SK-N-SH (cell line): ENCODE results near the gene MLF2. TPM values are rescaled to one million over a fixed set of nuclear protein-coding genes. Genes with fewer than 3 reads are reported as not detected.
"Not testable (repeated sequence)": the region's sequence is repeated elsewhere in the genome, so short reads cannot be mapped to it uniquely, and the experiment has no call there.

Experiments
- CTCF ChIA-PET: fragments of 300-600, 350-600 bp; formaldehyde crosslinking; extraction: SDS; loops from one replicate; lab custom pipeline; 2021; lab: Yijun Ruan, JAX
- POLR2A ChIA-PET: fragments of 350-600 bp; sonication (Branson Sonifier 250); formaldehyde crosslinking; extraction: SDS; loops from one replicate; lab custom pipeline; 2020; ENCODE audit warnings: antibody characterized with exemption, inconsistent platforms; lab: Yijun Ruan, JAX
- DNase-seq: peaks from one replicate; pipeline ENCODE4 v3.0.0; 2012
- H2AFZ ChIP-seq: fragments of 200-600 bp; sonication (generic); 2 replicates; pipeline ENCODE4 v1.8.1; 2016; ENCODE audit warnings: antibody characterized with exemption, mild to moderate bottlenecking, low read depth
- H3F3A ChIP-seq: fragments of 200-600 bp; sonication (generic); replicated peaks from 2 replicates; pipeline ENCODE3; 2016; ENCODE audit warnings: antibody characterized with exemption, mild to moderate bottlenecking; ENCODE audit not compliant: insufficient read depth
- H3K27ac ChIP-seq, 2 experiments: fragments of 200-500 bp in 1 of 2; fragments of 200-600 bp in 1 of 2; sonication (Bioruptor generic) in 1 of 2; sonication (generic), shearing (Covaris generic) in 1 of 2; 2 replicates each; pipeline versions ENCODE4 v1.5.1 to v1.6.1; 2014 to 2016; ENCODE audit warnings: low read depth in 2 of 2, inconsistent platforms in 1 of 2, low read length in 1 of 2, mild to moderate bottlenecking in 1 of 2, mixed read lengths in 1 of 2
- H3K27me3 ChIP-seq: fragments of 200-600 bp; sonication (generic), shearing (Covaris generic); 2 replicates; pipeline ENCODE4 v1.6.1; 2016; ENCODE audit warnings: mixed run types; ENCODE audit not compliant: insufficient read depth
- H3K36me3 ChIP-seq, 2 experiments: fragments of 200-500 bp in 1 of 2; fragments of 200-600 bp in 1 of 2; sonication (Bioruptor generic) in 1 of 2; sonication (generic) in 1 of 2; replicated peaks in 1 of 2; 2 replicates each; pipeline versions ENCODE3 to v1.5.1; 2014 to 2016; ENCODE audit warnings: low read length in 1 of 2, mild to moderate bottlenecking in 1 of 2; ENCODE audit not compliant: insufficient read depth in 2 of 2, control insufficient read depth in 1 of 2
- H3K4me1 ChIP-seq, 2 experiments: fragments of 200-500 bp in 1 of 2; fragments of 200-600 bp in 1 of 2; sonication (Bioruptor generic) in 1 of 2; sonication (generic), shearing (Covaris generic) in 1 of 2; 2 replicates each; pipeline versions ENCODE4 v1.5.1 to v1.6.1; 2014 to 2016; ENCODE audit warnings: low read depth in 1 of 2, low read length in 1 of 2, mixed run types in 1 of 2; ENCODE audit not compliant: insufficient read depth in 2 of 2, control insufficient read depth in 1 of 2
- H3K4me2 ChIP-seq: fragments of 200-600 bp; sonication (generic), shearing (Covaris generic); 2 replicates; pipeline ENCODE4 v1.6.1; 2017; ENCODE audit warnings: mixed run types
- H3K4me3 ChIP-seq, 2 experiments: fragments of 200-500 bp in 1 of 2; fragments of 200-600 bp in 1 of 2; sonication (Bioruptor generic) in 1 of 2; sonication (generic), shearing (Covaris generic) in 1 of 2; 2 replicates each; pipeline versions ENCODE4 v1.5.1 to v1.8.1; 2014 to 2016; ENCODE audit warnings: low read depth in 2 of 2, inconsistent platforms in 1 of 2, low read length in 1 of 2, mild to moderate bottlenecking in 1 of 2, mixed read lengths in 1 of 2, moderate library complexity in 1 of 2
- H3K79me2 ChIP-seq: fragments of 200-600 bp; sonication (generic); 2 replicates; pipeline ENCODE4 v1.8.1; 2017; ENCODE audit warnings: mild to moderate bottlenecking; ENCODE audit not compliant: insufficient read depth
- H3K9ac ChIP-seq: fragments of 200-600 bp; sonication (generic); 2 replicates; pipeline ENCODE4 v1.6.1; 2017; ENCODE audit warnings: mixed run types
- H3K9me2 ChIP-seq: fragments of 200-600 bp; sonication (generic); 2 replicates; pipeline ENCODE4 v1.6.1; 2017; ENCODE audit warnings: mixed run types
- H3K9me3 ChIP-seq: fragments of 200-600 bp; sonication (generic); 2 replicates; pipeline ENCODE4 v1.6.1; 2017; ENCODE audit warnings: mixed run types, mild to moderate bottlenecking, moderate library complexity
- H4K20me1 ChIP-seq: fragments of 200-600 bp; sonication (generic); 2 replicates; pipeline ENCODE4 v1.6.1; 2017; ENCODE audit warnings: mild to moderate bottlenecking, mixed run types; ENCODE audit not compliant: insufficient read depth
- ELF1 ChIP-seq: IDR thresholded peaks from 2 replicates; pipeline ENCODE4 v1.4.0; 2012
- FOSL2 ChIP-seq: IDR thresholded peaks from 2 replicates; pipeline ENCODE4 v1.4.0; 2012; ENCODE audit warnings: low read depth, mild to moderate bottlenecking, moderate library complexity, borderline replicate concordance
- FOXJ3 ChIP-seq: sonication (generic); formaldehyde crosslinking; IDR thresholded peaks from 2 replicates; pipeline ENCODE4 v1.5.1; 2020; ENCODE audit warnings: mild to moderate bottlenecking, missing genetic modification reagents
- FOXM1 ChIP-seq: IDR thresholded peaks from 2 replicates; pipeline ENCODE4 v1.4.0; 2012; ENCODE audit warnings: low read depth, mild to moderate bottlenecking
- GABPA ChIP-seq: IDR thresholded peaks from 2 replicates; pipeline ENCODE4 v1.4.0; 2012; ENCODE audit warnings: low read depth, mild to moderate bottlenecking
- GATA2 ChIP-seq: sonication (generic); formaldehyde crosslinking; IDR thresholded peaks from 2 replicates; pipeline ENCODE4 v1.5.0; 2020; ENCODE audit warnings: mild to moderate bottlenecking, missing genetic modification reagents
- JUND ChIP-seq: IDR thresholded peaks from 2 replicates; pipeline ENCODE4 v1.4.0; 2012
- MEF2A ChIP-seq: IDR thresholded peaks from 2 replicates; pipeline ENCODE4 v1.4.0; 2012; ENCODE audit warnings: low read depth, borderline replicate concordance
- NFIC ChIP-seq: IDR thresholded peaks from 2 replicates; pipeline ENCODE4 v1.4.0; 2012; ENCODE audit warnings: borderline replicate concordance
- RAD21 ChIP-seq: IDR thresholded peaks from 2 replicates; pipeline ENCODE4 v1.6.1; 2012; ENCODE audit warnings: mild to moderate bottlenecking, low read length
- SIN3A ChIP-seq: IDR thresholded peaks from 2 replicates; pipeline ENCODE4 v1.6.1; 2012; ENCODE audit warnings: low read depth, mild to moderate bottlenecking, low read length, moderate library complexity, borderline replicate concordance
- TCF12 ChIP-seq: IDR thresholded peaks from 2 replicates; pipeline ENCODE4 v1.4.0; 2012
- TEAD4 ChIP-seq: IDR thresholded peaks from 2 replicates; pipeline ENCODE4 v1.4.0; 2012; ENCODE audit warnings: mild to moderate bottlenecking, borderline replicate concordance; ENCODE audit not compliant: insufficient read depth
- YY1 ChIP-seq: IDR thresholded peaks from 2 replicates; pipeline ENCODE4 v1.4.0; 2012; ENCODE audit warnings: low read depth, mild to moderate bottlenecking
- WGBS: methylation state at CpG from one replicate; pipeline ENCODE4 v1.1.6; 2017; ENCODE audit warnings: low lambda C conversion rate; 5-methylcytosine and 5-hydroxymethylcytosine counted together
- polyA plus RNA-seq, 3 experiments: library from polyadenylated mRNA; depleted of rRNA; stranded (reverse); fragments of >200 nt; gene quantifications; 2 replicates each; pipeline ENCODE4 v1.2.3, GENCODE V29; 2012
- TF ChIP-seq, protein P1 (sequence below): IDR thresholded peaks from 2 replicates; pipeline ENCODE4; 2012
- TF ChIP-seq, protein P2 (sequence below): IDR thresholded peaks from 2 replicates; pipeline ENCODE4 v1.4.0; 2012; ENCODE audit warnings: low read depth, borderline replicate concordance
- TF ChIP-seq, protein P3 (sequence below): IDR thresholded peaks from 2 replicates; pipeline ENCODE4 v1.4.0; 2012; ENCODE audit warnings: low read depth
- TF ChIP-seq, protein P4 (sequence below): IDR thresholded peaks from 2 replicates; pipeline ENCODE4 v1.6.1; 2012; ENCODE audit warnings: mild to moderate bottlenecking, low read depth, low read length, moderate library complexity
- TF ChIP-seq, protein P5 (sequence below): fragments of 150-350 bp; IDR thresholded peaks from 2 replicates; pipeline ENCODE4 v1.6.1; 2017; ENCODE audit warnings: antibody characterized with exemption, low read length, low read depth, borderline replicate concordance

Gene MLF2
- polyA plus RNA-seq, 1 of the 3 experiments (the other 2 are of a cell fraction) = 535 TPM

DNA sequence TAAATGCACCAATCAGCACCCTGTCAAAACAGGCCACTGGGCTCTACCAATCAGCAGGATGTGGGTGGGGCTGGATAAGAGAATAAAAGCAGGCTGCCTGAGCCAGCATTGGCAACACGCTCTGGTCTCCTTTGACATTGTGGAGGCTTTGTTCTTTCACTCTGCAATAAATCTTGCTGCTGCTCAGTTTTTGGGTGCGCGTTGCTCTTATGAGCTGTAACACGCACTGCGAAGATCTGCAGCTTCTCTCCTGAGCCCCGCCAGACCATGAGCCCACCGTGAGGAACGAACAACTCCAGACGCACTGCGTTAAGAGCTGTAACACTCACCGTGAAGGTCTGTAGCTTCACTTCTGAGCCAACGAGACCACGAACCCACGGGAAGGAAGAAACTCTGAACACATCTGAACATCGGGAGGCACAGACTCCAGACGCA, 44.0 kb downstream of the MLF2 start (continued):
- no peak for TF ChIP-seq MEF2A
- TF ChIP-seq JUND = no peak
- TF ChIP-seq, all 33 proteins: peak for 0

DNA sequence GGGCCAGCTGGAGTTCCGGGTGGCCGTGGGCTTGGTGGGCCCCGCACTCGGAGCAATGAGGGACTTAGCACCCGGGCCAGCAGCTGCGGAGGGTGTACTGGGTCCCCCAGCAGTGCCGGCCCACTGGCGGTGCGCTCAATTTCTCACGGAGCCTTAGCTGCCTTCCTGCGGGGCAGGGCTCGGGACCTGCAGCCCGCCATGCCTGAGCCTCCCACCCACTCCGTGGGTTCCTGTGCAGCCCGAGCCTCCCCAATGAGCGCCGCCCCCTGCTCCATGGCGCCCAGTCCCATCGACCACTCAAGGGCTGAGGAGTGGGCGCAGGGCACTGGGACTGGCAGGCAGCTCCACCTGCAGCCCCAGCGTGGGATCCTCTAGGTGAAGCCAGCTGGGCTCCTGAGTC, 44.6 kb downstream of the MLF2 start:
- not testable (repeated sequence) for H3F3A ChIP-seq
- WGBS = 70% methylated on average over 2 of the region's 21 CpGs

DNA sequence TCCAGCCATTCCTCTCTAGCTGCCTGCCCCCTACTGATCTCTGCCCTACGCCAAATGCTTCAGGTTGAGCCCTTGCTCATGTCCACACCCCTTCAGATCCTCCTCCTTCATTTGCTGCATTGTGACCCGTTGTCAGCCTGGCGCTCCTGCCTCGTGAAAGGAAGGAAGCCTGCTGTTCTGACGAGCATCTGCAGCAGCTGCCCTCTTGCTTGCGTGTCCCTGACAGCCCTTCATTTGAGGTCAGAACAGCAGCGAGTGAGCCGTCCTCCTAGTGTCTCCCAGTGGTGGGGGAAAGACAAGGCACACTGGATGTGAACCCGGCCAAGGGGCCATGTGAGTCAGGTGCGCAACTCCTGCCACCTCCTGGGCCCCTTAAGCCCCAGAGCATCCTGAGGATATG, 49.3 kb downstream of the MLF2 start:
- no peak overlapping the region for H3K4me2 ChIP-seq
- TF ChIP-seq FOSL2 = no peak
- TF ChIP-seq TCF12 = no peak
- TF ChIP-seq GATA2 (CRISPR knock-in tag) = no peak
- TF ChIP-seq, protein P1, sequence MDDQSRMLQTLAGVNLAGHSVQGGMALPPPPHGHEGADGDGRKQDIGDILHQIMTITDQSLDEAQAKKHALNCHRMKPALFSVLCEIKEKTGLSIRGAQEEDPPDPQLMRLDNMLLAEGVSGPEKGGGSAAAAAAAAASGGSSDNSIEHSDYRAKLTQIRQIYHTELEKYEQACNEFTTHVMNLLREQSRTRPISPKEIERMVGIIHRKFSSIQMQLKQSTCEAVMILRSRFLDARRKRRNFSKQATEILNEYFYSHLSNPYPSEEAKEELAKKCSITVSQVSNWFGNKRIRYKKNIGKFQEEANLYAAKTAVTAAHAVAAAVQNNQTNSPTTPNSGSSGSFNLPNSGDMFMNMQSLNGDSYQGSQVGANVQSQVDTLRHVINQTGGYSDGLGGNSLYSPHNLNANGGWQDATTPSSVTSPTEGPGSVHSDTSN = no peak
- no peak for TF ChIP-seq RAD21
- no peak for TF ChIP-seq FOXJ3 (CRISPR knock-in tag)
- TF ChIP-seq, protein P2, sequence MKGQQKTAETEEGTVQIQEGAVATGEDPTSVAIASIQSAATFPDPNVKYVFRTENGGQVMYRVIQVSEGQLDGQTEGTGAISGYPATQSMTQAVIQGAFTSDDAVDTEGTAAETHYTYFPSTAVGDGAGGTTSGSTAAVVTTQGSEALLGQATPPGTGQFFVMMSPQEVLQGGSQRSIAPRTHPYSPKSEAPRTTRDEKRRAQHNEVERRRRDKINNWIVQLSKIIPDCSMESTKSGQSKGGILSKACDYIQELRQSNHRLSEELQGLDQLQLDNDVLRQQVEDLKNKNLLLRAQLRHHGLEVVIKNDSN = no peak
- TF ChIP-seq ELF1 = no peak
- TF ChIP-seq GABPA = no peak
- TF ChIP-seq, protein P3, sequence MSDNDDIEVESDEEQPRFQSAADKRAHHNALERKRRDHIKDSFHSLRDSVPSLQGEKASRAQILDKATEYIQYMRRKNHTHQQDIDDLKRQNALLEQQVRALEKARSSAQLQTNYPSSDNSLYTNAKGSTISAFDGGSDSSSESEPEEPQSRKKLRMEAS = no peak
- no peak for TF ChIP-seq MEF2A
- TF ChIP-seq FOXM1 = no peak
- TF ChIP-seq SIN3A = no peak
- no peak for TF ChIP-seq NFIC
- TF ChIP-seq, protein P4, sequence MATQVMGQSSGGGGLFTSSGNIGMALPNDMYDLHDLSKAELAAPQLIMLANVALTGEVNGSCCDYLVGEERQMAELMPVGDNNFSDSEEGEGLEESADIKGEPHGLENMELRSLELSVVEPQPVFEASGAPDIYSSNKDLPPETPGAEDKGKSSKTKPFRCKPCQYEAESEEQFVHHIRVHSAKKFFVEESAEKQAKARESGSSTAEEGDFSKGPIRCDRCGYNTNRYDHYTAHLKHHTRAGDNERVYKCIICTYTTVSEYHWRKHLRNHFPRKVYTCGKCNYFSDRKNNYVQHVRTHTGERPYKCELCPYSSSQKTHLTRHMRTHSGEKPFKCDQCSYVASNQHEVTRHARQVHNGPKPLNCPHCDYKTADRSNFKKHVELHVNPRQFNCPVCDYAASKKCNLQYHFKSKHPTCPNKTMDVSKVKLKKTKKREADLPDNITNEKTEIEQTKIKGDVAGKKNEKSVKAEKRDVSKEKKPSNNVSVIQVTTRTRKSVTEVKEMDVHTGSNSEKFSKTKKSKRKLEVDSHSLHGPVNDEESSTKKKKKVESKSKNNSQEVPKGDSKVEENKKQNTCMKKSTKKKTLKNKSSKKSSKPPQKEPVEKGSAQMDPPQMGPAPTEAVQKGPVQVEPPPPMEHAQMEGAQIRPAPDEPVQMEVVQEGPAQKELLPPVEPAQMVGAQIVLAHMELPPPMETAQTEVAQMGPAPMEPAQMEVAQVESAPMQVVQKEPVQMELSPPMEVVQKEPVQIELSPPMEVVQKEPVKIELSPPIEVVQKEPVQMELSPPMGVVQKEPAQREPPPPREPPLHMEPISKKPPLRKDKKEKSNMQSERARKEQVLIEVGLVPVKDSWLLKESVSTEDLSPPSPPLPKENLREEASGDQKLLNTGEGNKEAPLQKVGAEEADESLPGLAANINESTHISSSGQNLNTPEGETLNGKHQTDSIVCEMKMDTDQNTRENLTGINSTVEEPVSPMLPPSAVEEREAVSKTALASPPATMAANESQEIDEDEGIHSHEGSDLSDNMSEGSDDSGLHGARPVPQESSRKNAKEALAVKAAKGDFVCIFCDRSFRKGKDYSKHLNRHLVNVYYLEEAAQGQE = no peak
- TF ChIP-seq TEAD4 = no peak
- TF ChIP-seq YY1 = no peak
- TF ChIP-seq, protein P5, sequence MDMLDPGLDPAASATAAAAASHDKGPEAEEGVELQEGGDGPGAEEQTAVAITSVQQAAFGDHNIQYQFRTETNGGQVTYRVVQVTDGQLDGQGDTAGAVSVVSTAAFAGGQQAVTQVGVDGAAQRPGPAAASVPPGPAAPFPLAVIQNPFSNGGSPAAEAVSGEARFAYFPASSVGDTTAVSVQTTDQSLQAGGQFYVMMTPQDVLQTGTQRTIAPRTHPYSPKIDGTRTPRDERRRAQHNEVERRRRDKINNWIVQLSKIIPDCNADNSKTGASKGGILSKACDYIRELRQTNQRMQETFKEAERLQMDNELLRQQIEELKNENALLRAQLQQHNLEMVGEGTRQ = no peak
- TF ChIP-seq, all 33 proteins: peak for 0
- H3F3A ChIP-seq = peaks cover 9% of the 10 kb centered on the region
- no peak overlapping the region for H3K27ac ChIP-seq
- H3K4me1 ChIP-seq = peaks cover 6 to 7% of the 10 kb centered on the region in 2 experiments; a peak in 2 of 4 replicates
- H3K9me2 ChIP-seq = no peaks in the 10 kb centered on the region
- H3K36me3 ChIP-seq = no peaks in the 10 kb centered on the region
- H3K9me3 ChIP-seq = no peaks in the 10 kb centered on the region
- H3K4me3 ChIP-seq = no peak overlapping the region
- WGBS = 56% methylated on average over 7 of the region's 10 CpGs
- ChIA-PET CTCF (no interaction called here), POLR2A (no interaction called here)
- H3K27me3 ChIP-seq = no peaks in the 10 kb centered on the region
- H2AFZ ChIP-seq = no peak overlapping the region
- H3K9ac ChIP-seq = no peak overlapping the region
- H4K20me1 ChIP-seq = no peaks in the 10 kb centered on the region
- peaks cover 11% of the 10 kb centered on the region for H3K79me2 ChIP-seq
- no peak for DNase-seq

More for the DNA sequence above, 44.6 kb downstream of the MLF2 start:
- H2AFZ ChIP-seq, H3K9ac ChIP-seq, CTCF ChIA-PET, H3K27ac ChIP-seq, H3K4me2 ChIP-seq, DNase-seq, H3K4me1 ChIP-seq, H3K36me3 ChIP-seq, H4K20me1 ChIP-seq, H3K9me3 ChIP-seq, H3K4me3 ChIP-seq, H3K9me2 ChIP-seq, H3K27me3 ChIP-seq, H3K79me2 ChIP-seq, POLR2A ChIA-PET: not testable (repeated sequence)
